Renal cortex interstitium (tissue), 11 donors: ENCODE results near the gene BPIFA1. TPM values are rescaled to one million over a fixed set of nuclear protein-coding genes. Genes with fewer than 3 reads are reported as not detected.

Experiments used
- DNase-seq, 11 donors: peaks; one replicate each; pipeline ENCODE4 v3.0.0-alpha.2; 2013; ENCODE audit warnings: low read depth in 9 of 11, low spot score in 4 of 11; ENCODE audit errors: extremely low read depth in 1 of 11
- polyA plus RNA-seq, 3 donors: library from polyadenylated mRNA; unstranded; fragments of 120-200 nt; gene quantifications; one replicate each; pipeline ENCODE4 v1.2.1, GENCODE V29; 2013; ENCODE audit not compliant: insufficient read length in 3 of 3

The BPIFA1 gene
- polyA plus RNA-seq, 3 donors, result not detected

DNA sequence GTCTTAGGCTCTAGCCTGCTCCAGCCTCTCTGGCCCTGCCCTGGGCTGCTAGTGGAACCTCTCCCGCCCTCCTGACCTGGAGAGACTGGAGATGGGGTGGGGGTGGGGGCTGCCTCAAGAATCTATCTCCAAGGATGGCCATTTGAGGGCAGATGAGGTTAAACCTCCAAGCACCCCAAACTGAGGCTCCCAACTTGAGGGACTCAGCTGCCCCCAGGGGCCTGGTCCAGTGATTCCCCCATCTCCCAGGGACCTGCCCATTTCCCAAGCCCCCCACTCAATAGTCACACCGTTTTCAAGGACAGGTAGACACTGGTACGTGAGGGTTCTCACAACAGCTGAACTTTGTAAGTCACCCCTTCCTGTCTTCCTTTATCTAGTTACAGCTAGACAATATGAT lies 40.1 kb downstream of the BPIFA1 start:
- DNase-seq, result no peak

DNA sequence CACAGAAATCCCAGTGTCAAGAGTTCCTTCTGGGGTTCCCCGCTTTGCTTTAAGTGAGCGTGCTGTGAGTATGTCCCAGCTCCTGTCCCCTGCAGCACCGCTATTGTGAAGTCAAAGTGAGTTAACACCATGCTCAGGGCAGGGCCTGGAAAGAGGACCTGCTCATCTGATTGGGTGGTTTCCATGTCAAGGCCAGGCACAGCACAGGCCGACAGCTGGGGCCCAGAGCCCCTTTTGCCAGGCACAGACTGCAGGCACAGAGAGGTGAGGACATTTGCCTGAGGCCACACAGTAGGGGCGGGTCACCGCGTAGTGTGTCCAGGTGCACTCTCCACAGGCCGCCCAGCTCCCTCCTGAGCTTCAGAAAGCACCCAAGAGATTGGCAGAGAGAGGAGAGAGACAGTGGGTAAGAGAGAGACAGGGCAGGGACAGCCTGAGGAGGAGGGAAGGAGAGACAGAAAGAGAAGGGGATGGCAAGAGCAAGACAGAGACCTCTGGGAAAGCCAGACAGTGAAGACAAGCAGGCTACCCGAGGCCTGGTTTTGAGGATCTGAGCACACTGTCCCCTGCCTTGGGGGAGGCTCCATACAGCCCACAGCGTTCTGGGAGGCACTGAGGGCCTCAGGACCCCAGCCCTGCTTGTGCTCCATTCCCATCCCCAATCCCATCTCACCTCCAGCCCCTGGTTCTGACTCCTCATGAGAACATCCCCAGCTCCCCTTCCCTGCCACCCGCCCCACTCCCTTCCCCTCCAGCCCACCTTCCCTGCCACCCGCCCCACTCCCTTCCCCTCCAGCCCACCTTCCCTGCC lies 40.7 kb downstream of the BPIFA1 start:
- no peak for DNase-seq

DNA sequence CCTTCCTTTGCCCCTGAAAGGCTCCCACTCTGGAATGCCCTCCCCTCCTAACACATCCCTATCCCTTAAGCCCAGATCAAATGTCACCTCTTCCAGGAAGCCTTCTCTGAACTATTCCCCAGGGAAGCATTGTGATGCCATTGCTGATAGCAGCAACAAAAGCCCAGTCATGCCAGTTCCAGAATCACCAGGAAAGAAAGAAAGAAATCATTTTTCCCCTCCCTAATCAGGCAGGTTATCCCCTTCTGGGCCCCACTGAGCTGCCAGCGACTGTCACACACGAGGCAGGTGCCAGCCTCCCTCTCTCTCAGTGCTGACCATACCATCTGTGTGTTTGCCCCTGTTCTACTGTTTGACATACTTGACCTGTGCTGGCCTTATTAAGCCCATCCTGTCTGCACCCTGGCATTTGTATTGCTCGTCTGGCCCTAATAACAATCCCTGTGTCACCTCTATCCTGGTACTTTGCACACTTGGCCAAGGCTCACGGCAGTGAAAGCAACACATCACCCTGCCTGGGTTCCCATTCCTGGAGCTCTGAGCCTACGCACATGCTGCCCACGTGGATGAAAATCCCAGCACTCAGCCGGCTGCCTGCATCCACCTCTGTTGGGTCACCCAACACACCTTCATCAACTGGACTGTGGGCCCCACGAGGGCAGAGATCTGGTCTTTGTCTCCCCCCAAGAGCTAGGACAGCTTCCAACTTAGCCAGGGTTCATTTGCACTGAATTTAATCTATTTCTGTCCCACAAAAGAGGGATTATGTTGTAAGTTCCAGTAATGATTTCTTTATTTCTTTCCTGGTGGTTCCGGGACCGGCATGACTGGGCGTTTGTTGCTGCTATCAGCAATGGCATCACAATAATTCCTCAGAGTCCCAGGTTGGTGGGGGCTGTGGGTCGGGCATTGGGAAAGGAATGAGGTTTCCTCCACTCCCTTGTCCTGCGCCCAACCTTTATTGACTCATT lies 42.0 kb downstream of the BPIFA1 start:
- no peak for DNase-seq

DNA sequence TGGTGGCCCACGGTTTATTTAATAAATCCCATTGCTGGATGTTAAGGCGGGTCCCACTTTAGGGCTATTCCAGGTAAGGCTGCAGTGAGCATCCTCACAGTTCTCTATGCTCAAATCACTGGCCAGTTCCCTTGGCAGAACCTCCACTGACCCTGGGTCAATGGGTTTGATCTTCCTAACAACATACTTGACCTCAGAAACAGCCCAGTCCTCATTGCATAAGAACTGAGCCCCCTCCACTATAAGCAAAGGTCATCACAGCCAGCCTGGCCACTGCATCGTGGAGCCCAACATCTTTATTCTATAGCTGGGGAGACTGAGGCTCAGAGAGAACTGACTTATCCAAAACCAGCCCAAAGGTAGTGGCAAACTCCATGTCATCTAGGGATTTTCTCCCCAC lies 42.9 kb downstream of the BPIFA1 start:
- DNase-seq, result no peak

DNA sequence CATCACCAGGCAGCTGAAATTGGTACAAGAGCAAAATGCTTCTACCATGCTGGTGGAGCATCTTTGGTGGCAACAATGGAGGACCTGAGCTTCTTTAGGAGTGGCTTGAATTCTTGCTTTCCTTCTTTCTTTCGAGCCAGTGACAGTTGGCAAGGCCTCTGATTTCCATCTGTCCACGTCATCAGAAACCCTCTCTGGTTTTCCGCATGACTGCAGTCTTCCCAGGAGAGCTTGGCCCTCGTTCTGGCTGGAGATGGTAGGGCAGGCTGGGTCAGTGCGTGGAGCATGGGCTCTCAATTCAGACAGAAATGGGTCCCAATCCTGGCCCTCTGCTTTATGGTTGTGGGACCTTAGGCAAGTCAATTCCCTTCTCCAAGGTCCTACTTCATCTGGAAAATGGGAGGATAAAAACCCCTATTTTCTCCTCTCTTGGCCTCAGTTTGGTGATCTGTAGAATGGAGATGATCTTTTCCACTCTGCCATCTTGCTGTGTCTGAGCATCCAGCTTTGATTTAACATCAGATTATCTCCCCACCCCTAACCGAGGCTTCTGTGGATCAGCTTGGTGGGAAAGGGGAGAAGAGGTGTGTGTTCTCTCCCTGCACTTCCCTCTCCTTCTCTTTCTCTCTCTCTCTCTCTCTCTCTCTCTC lies 43.6 kb downstream of the BPIFA1 start:
- DNase-seq, result no peak

DNA sequence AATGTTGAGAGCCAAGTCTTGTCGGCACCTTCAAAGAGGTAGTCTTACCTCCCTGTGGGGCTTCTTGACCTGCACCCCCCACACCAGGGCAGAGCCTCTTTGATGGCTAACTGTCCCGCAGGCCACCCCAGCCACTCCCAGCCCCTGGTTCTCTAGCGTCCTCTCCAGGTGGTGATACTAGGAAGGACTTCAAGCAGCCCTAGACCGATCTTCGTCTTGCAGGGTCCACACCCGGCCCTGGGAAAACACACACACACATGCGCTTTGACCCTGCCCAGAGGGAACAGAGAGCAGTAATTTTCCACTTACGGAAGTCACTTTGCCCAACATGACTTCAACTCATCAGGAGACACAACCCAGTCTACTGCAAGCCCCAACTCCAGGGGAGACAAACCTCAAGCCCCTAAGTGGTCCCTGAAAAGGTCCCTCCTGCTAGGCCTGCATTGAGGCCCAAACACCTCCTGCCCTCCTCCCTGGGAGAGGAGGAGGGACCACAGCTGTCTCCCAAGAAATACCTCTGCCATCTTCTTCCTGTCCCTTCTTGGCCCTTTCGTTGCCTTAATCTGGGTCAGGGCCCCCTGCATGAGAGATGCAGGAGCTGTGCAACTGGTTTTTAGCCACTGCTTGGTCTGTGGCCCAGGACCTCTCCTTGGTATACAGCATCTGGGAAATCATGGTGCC lies 44.3 kb downstream of the BPIFA1 start:
- DNase-seq, result no peak

DNA sequence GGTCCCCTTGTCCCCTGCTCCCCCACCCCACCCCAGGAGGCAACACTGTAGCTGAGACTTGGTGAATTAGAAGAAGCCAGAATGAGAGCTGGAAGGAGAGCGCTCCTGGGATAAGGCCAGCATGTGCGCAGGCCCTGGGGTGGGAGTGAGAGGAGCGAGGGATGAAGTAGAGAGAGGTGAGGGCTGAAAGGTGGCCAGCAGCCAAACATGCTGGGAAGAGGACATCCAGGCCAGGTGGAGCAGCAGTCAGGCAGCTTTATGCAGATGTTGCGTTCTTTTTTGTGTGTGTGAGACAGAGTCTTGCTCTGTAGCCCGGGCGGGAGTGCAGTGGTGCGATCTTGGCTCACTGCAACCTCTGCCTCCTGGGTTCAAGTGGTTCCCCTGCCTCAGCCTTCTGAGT lies 45.0 kb downstream of the BPIFA1 start:
- no peak for DNase-seq

DNA sequence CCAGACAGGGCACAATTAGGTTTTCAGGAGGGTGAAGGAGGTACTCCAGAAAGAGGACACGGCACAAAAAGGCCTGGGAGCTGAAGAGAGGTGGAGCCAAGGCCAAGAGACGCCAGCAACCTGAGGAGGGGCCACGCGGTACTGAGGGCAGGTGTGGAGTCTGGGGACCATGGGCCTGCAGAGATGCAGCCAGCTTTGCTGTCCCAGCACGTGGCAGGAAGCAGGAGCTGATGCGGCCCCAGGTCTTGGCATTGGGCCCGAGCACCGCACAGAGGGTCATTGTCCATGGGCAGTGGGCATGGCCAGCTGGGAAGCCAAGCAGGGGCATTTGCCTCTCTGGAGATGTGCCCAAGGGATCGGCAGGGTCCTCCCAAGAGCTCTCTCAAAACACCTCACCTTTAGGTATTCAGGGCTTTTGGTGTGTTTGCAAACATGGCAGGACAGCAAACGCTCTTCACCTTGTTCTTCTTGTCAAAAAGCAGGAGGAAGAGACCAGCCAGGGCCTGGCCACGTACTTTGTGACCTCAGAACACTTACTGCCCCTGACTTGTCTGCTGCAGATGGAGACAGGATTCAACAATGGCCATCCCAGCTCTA lies 45.9 kb downstream of the BPIFA1 start:
- DNase-seq, result no peak

DNA sequence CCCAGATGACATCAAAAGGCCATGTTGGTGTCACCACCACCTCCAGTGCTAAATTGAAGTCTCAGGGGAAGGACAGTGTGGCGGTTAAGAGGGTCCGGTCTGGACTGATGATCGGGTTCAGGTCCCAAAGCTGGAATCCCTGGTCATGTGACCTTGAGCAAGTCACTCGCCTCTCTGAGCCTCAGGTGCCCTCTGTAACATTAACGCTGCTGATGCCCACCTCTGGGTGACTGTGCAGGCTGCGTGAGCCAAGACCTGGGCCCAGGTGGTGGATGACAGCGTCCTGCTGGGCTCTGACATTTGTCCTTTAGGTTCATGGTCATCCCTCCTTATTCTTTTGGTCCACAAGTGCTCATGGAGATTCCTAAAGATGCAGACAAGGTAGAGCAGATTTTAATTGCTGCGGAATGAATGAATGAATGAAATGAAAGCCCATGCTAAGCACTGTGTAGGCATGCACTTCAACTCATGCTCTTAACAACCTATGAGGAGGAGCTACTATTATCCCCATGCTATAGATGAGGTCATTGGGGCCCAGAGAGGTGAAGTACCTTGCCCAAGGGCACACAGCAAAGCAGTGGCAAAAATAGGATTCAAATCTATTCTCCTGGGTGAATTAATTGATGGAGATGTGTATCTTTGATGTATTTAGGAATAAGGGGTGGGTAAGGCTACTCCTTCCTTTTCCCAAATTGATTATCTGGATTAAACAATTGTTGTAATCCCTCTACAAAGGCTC lies 46.6 kb downstream of the BPIFA1 start:
- no peak for DNase-seq

DNA sequence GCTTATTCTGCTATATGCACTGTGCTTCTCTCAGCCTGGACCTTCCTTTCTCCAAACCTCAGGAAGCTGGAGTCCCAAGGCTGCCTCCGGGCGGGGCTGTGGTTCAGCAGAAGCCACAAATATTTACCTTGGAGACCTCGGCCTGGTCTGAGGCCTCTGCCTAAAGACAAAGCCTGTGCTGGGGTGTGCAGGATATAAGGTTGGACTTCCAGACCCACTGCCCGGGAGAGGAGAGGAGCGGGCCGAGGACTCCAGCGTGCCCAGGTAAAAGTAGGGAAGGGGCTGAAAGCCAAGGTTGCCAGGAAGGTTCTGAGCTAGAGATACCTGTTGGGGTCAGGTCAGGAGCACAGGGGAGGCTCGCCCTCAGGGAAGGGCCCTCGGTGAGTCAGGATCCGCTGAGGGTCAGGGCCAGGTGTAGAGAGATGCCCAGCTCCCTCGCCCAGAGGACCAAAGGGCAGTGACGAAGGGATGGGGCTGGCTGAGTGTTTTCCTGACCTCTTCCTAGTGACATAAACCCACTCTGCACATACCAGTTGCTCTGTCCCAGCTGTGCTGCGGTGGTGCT lies 47.3 kb downstream of the BPIFA1 start, which contains the start of gene BPIFB1:
BPIFB1 (plus strand) TSS at position 224 of the 565 bp plus-strand sequence. CDS start 2,860 bp downstream, outside the sequence.
- DNase-seq, result no peak

DNA sequence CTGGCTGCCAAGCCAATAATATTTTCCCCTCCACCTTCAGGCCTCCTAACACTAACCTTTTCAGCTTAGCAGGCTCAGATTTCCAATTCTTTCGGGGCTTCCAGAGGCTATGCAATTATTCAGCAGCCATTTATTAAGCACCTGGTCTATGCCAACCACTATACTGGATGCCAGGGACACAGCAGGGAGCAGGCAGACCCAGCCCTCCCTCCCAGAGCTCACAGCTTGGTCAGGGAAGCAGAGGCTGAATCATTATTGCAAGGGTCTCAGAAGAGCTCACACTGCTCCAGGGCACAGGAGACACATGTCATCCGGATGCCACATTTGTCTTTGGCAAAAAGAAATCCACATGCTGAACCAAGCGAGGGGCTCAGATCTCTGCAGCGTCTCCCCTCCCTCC lies 48.5 kb downstream of the BPIFA1 start:
- no peak for DNase-seq

DNA sequence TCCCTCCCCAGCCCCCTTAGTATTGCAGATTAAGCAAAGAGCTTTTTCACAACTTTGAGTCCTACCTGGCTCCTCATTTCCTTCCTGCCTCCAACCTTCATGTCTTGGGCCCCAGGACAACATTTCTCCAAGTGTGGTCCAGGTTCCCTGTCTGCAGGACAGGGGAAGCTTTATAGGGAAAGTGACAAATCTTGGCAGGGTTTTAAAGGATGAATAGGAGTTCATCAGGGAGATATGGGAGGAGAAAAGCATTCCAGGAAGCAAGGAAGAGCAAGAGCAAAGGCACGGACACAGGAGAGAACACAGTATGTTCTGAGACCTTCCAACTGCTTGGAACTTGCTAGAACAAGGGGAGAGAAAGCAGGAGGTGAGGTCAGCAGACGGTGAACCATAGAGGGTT lies 49.1 kb downstream of the BPIFA1 start:
- no peak for DNase-seq

DNA sequence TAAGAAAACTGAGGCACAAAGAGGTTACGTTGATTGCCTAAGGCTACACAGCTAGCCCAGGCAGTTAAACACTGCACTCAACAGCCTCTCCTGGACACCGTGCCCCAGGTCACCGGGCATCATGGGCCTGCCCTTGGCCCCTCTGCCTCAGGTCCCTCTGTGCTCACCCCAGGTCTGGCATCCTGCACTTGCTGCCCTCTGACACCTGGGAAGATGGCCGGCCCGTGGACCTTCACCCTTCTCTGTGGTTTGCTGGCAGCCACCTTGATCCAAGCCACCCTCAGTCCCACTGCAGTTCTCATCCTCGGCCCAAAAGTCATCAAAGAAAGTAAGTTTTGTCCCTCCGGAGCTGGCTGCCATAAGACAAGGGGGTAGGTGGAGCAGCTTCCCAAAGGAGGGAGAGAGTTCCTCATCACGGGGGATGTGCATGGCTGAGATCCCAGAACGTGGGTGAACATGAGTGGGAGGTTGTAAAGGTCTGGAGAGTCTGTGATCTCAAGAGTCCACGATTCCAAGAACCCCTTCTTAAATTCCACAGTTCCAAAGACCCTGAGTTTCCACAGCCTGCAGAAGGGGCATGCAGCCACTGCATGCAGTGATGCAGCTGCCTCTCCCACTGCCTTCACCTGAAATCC lies 50.2 kb downstream of the BPIFA1 start:
- no peak for DNase-seq

DNA sequence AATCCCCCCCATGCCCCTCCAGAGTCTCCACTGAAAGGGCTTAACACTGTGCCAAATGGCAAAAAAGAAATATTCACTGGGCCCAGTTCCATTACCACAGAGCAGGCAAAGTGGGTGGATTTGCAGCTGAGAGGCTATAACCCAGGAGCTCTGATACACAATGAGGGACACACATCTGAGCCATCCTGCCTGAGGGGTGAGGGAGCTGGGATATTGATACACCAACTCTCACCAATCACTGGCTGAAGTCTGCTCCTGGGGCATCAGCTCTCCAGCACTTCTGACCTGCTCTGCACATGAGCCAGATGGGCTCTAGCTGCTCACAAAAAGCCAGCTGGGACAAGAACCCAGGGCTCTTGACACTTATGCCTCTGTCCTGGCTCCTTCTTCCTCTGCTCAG lies 52.1 kb downstream of the BPIFA1 start:
- no peak for DNase-seq

DNA sequence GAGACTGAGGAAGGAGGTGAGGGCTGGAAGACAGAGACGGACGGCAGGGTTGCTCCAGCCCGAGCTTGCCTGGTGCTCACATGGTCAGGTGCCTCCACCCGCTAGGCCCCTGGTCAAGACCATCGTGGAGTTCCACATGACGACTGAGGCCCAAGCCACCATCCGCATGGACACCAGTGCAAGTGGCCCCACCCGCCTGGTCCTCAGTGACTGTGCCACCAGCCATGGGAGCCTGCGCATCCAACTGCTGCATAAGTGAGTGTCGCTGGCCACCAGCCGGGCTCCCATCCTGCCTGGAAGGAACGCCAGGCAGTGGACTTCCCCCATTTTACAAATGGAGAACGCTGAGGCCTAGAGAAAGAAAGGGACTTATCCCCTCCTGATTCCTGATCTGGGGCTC lies 55.1 kb downstream of the BPIFA1 start:
- no peak for DNase-seq

DNA sequence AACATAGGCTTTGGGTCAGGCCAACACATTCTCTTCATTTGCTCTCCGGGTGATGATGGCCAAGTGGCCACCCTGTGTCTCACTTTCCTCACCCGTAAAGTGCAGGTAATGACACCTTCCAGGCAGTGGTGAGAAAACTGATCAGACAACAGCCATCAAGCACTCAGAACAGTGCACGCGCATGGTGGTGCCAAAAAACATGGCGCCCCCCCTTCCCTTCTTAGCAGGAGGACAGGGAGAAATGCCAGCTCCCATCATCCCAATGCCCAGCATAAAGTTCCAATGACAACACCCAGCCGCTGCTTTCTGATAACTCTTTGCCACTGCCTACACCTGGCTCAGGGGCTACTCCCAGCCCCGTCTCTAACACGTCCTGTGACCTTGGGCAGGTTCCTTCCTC lies 55.6 kb downstream of the BPIFA1 start:
- no peak for DNase-seq

DNA sequence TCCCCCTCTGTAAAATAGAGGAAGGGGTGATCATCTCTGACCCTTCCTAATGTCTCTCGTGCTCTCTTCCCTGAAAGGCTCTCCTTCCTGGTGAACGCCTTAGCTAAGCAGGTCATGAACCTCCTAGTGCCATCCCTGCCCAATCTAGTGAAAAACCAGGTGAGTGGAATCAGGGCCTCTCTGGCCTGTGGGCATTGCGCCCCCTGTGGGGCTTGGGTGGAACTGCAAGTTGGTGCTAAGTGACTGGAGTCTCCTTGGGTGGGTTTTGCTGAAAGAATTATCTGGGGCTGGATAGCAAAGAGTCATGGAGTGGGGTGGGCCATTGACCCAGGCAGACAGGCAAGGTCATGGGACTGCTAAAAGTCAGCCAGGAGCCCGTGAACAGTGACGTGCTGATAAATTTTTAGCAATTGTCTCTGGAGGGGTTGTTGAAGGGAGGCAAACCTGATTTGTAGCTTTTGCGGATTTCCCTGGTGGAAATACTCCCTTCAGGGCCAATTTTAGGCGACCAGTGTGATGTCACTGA lies 56.1 kb downstream of the BPIFA1 start:
- DNase-seq, result peak in 4 of 11 donors; percentile 16 to 29 (median 20)
